K562 (cell line): Measurements from ENCODE around the gene SLC6A7. TPM values are rescaled to one million over a fixed set of nuclear protein-coding genes. Genes with fewer than 3 reads are reported as not detected.

Experiments used
- ATAC-seq: fragments of 200-7000 bp; cut with Tn5 transposase; 3 replicates; pipeline ENCODE4 v1.9.1; 2020; ENCODE audit warnings: moderate library complexity
- BruUV-seq: library from RNA; stranded (reverse); fragments of 400-500 nt; replicated peaks from 2 replicates; lab custom pipeline; 2021; lab: Mats Ljungman, UMichigan
- CTCF ChIA-PET: fragments of 300-600 bp; formaldehyde crosslinking; extraction: SDS; loops from one replicate; lab custom pipeline; 2021; ENCODE audit warnings: low intra/inter-chr PET ratio; lab: Yijun Ruan, JAX
- POLR2A ChIA-PET: fragments of 300-600, 350-650 bp; sonication (Branson Sonifier 250); formaldehyde crosslinking; extraction: SDS; loops from one replicate; lab custom pipeline; 2021; ENCODE audit warnings: antibody characterized with exemption, inconsistent platforms; lab: Yijun Ruan, JAX
- DNase-seq, 4 experiments: peaks; one replicate each; pipeline versions ENCODE4 v3.0.0 to v3.0.0-alpha.2; 2011 to 2018; ENCODE audit warnings: low spot score in 3 of 4, mixed read lengths in 3 of 4; ENCODE audit errors: extremely low read depth in 1 of 4
- FAIRE-seq: peaks from 2 replicates; lab custom pipeline; 2011; peaks lifted over from hg19 to GRCh38; lab: Jason Lieb, UNC
- H2AFZ ChIP-seq: 2 replicates; pipeline ENCODE4 v1.6.0; 2011; ENCODE audit warnings: low read depth, low read length, control low read depth, inconsistent platforms
- H3K27ac ChIP-seq: fragments of 200-600 bp; 3 replicates; pipeline ENCODE4 v1.8.0; 2011; ENCODE audit warnings: low read depth, mild to moderate bottlenecking, control low read depth, inconsistent platforms, low read length, moderate library complexity, mixed read lengths; ENCODE audit errors: extremely low read depth
- H3K27me3 ChIP-seq, 2 experiments: fragments of 300-600 bp in 1 of 2; 2 replicates in 1 of 2; 3 replicates in 1 of 2; pipeline versions ENCODE4 v1.6.0 to v1.8.0; 2011; ENCODE audit warnings: inconsistent platforms in 2 of 2, low read length in 2 of 2, mild to moderate bottlenecking in 1 of 2, mixed read lengths in 1 of 2, moderate library complexity in 1 of 2; ENCODE audit not compliant: control insufficient read depth in 2 of 2, insufficient read depth in 2 of 2
- H3K36me3 ChIP-seq: fragments of 300-600 bp; 3 replicates; pipeline ENCODE4 v1.8.0; 2011; ENCODE audit warnings: mild to moderate bottlenecking, low read length, inconsistent platforms; ENCODE audit not compliant: control insufficient read depth, insufficient read depth
- H3K4me1 ChIP-seq, 2 experiments: fragments of 200-600 bp in 1 of 2; replicated peaks in 1 of 2; 2 replicates in 1 of 2; 3 replicates in 1 of 2; pipeline versions ENCODE4 v1.5.1 to v1.8.0; 2011; ENCODE audit warnings: inconsistent platforms in 2 of 2, low read length in 2 of 2, mild to moderate bottlenecking in 1 of 2, mixed read lengths in 1 of 2, moderate library complexity in 1 of 2; ENCODE audit not compliant: control insufficient read depth in 2 of 2, insufficient read depth in 2 of 2
- H3K4me2 ChIP-seq: 2 replicates; pipeline ENCODE4 v1.6.1; 2011; ENCODE audit warnings: low read length, control low read depth, inconsistent platforms, mixed read lengths; ENCODE audit not compliant: insufficient read depth
- H3K4me3 ChIP-seq: fragments of 200-600 bp; sonication (generic), shearing (Covaris generic); 2 replicates; pipeline ENCODE4 v1.5.1; 2016; ENCODE audit warnings: control low read depth, inconsistent platforms
- H3K79me2 ChIP-seq: fragments of 200-600 bp; 3 replicates; pipeline ENCODE4 v1.8.0; 2011; ENCODE audit warnings: low read length, inconsistent platforms; ENCODE audit not compliant: control insufficient read depth, insufficient read depth
- H3K9ac ChIP-seq, 2 experiments: 2 replicates each; pipeline versions ENCODE4 v1.6.0 to v1.6.1; 2011; ENCODE audit warnings: low read depth in 2 of 2, low read length in 2 of 2, control low read depth in 1 of 2, inconsistent platforms in 1 of 2, mild to moderate bottlenecking in 1 of 2, mixed read lengths in 1 of 2; ENCODE audit not compliant: insufficient read depth in 1 of 2
- H3K9me1 ChIP-seq: one replicate; pipeline ENCODE4 v1.6.0; 2011; ENCODE audit warnings: inconsistent platforms, mild to moderate bottlenecking, low read length, moderate library complexity; ENCODE audit not compliant: control insufficient read depth, insufficient read depth
- H3K9me3 ChIP-seq: replicated peaks from 2 replicates; pipeline ENCODE4 v1.5.1; 2011; ENCODE audit warnings: low read depth, low read length, inconsistent platforms; ENCODE audit not compliant: control insufficient read depth, insufficient read depth
- H4K20me1 ChIP-seq: replicated peaks from 2 replicates; pipeline ENCODE4 v1.6.1; 2011; ENCODE audit warnings: low read length, inconsistent platforms, mixed read lengths; ENCODE audit not compliant: control insufficient read depth, insufficient read depth
- ETV6 ChIP-seq, 3 experiments: fragments of 150-350 bp in 1 of 3; sonication (generic) in 1 of 3; formaldehyde crosslinking in 1 of 3; IDR thresholded peaks; 2 replicates each; pipeline versions ENCODE4 v1.6.1 to v1.8.0; 2014 to 2022; ENCODE audit warnings: borderline replicate concordance in 2 of 3, low read depth in 2 of 3, antibody characterized with exemption in 1 of 3, low read length in 1 of 3, mild to moderate bottlenecking in 1 of 3, missing genetic modification reagents in 1 of 3
- FIP1L1 ChIP-seq: fragments of 200-400 bp; formaldehyde crosslinking; IDR thresholded peaks from 2 replicates; pipeline ENCODE4 v1.6.1; 2018; ENCODE audit warnings: mild to moderate bottlenecking, low read depth, low read length; ENCODE audit not compliant: poor library complexity, severe bottlenecking
- HNRNPH1 ChIP-seq: fragments of 200-400 bp; formaldehyde crosslinking; optimal IDR thresholded peaks from 2 replicates; pipeline ENCODE3; 2017; ENCODE audit warnings: low read depth, mild to moderate bottlenecking, low read length, moderate library complexity
- JUND ChIP-seq, 2 experiments: IDR thresholded peaks; 2 replicates in 1 of 2; 3 replicates in 1 of 2; pipeline ENCODE4 v1.6.1; 2011; ENCODE audit warnings: borderline replicate concordance in 2 of 2, low read depth in 2 of 2, low read length in 2 of 2, improper control_type of control experiment in 1 of 2, missing biosample characterization in 1 of 2, missing genetic modification characterization in 1 of 2, missing genetic modification reagents in 1 of 2
- MAFG ChIP-seq: fragments of 450-650 bp; conservative IDR thresholded peaks from 2 replicates; pipeline ENCODE4 v1.6.1; 2016; ENCODE audit warnings: missing genetic modification characterization, missing compliant biosample characterization
- MIER1 ChIP-seq: fragments of 450-650 bp; IDR thresholded peaks from 2 replicates; pipeline ENCODE4 v1.6.1; 2016; ENCODE audit warnings: antibody characterized with exemption, mild to moderate bottlenecking, low read depth
- MYC ChIP-seq, 2 experiments: fragments of 250-450 bp in 1 of 2; sonication (Bioruptor Pico) in 1 of 2; IDR thresholded peaks; 2 replicates each; pipeline versions ENCODE4 v1.5.1 to v1.6.1; 2012 to 2021; ENCODE audit warnings: low read depth in 2 of 2, borderline replicate concordance in 1 of 2, improper control_type of control experiment in 1 of 2, low read length in 1 of 2, mild to moderate bottlenecking in 1 of 2, moderate library complexity in 1 of 2
- RAD21 ChIP-seq, 2 experiments: fragments of 250-450 bp in 1 of 2; fragments of 450-650 bp in 1 of 2; sonication (Bioruptor Pico) in 1 of 2; formaldehyde crosslinking in 1 of 2; IDR thresholded peaks in 1 of 2; conservative IDR thresholded peaks in 1 of 2; 2 replicates each; pipeline versions ENCODE4 v1.4.0 to v1.8.0; 2020 to 2022; ENCODE audit warnings: mild to moderate bottlenecking in 2 of 2, moderate library complexity in 1 of 2
- ZBTB5 ChIP-seq: fragments of 450-650 bp; IDR thresholded peaks from 2 replicates; pipeline ENCODE4 v1.6.1; 2017; ENCODE audit warnings: antibody characterized with exemption
- ZNF277 ChIP-seq: fragments of 250-450 bp; sonication (Bioruptor Pico); IDR thresholded peaks from 2 replicates; pipeline ENCODE4 v1.8.0; 2022; ENCODE audit warnings: inconsistent platforms, mild to moderate bottlenecking, moderate library complexity, borderline replicate concordance
- ZSCAN29 ChIP-seq: fragments of 450-650 bp; IDR thresholded peaks from 2 replicates; pipeline ENCODE4 v1.6.1; 2017
- WGBS: fragments of 100-300 bp; shearing (Covaris generic); methylation state at CpG from one replicate; pipeline ENCODE4 v1.1.6; 2016; ENCODE audit warnings: low coverage, mixed read lengths; ENCODE audit not compliant: insufficient coverage; ENCODE audit errors: missing lambda C conversion rate; 5-methylcytosine and 5-hydroxymethylcytosine counted together
- in situ Hi-C: fragments of 300-500 bp; cut with MboI; formaldehyde crosslinking; loops from 4 replicates; pipeline ENCODE4 v1.15.0; 2018; ENCODE audit warnings: inconsistent platforms, mixed read lengths
- intact Hi-C: fragments of 100-400 bp; cut with micrococcal nuclease; formaldehyde crosslinking; loops from 2 replicates; pipeline ENCODE4 v1.14.2; 2022
- polyA plus RNA-seq, 8 experiments: library from polyadenylated mRNA; depleted of rRNA in 4 of 8; stranded (reverse) in 5 of 8; unstranded in 3 of 8; fragments of >200 nt; fragmentation: Nextera tagmentation in 2 of 8; fragmentation: Illumina TruSeq in 1 of 8; extraction: Ambion mirVana in 2 of 8; extraction: Trizol in 1 of 8; gene quantifications; 2 replicates each; pipeline versions ENCODE4 v1.2.1 to v1.2.3, GENCODE V29; 2011 to 2014; ENCODE audit warnings: inconsistent platforms in 1 of 8, missing spikeins in 1 of 8
- total RNA-seq, 7 experiments: library from RNA; depleted of rRNA in 6 of 7; stranded (reverse); fragments of >200 nt in 6 of 7; fragmentation: Illumina TruSeq in 2 of 7; extraction: Trizol in 2 of 7; gene quantifications; 2 replicates each; pipeline versions ENCODE4 v1.2.1 to v1.2.3, GENCODE V29; 2011 to 2021; ENCODE audit warnings: low replicate concordance in 1 of 7

SLC6A7 gene
- total and polyA plus RNA-seq, 9 of the 15 experiments (the other 6 are each of a cell fraction or from before 2014, with no cell fraction given) = not detected

- H4K20me1 ChIP-seq = no peaks in the 10 kb centered on the region
- CTCF ChIA-PET = no interaction called here
- peaks cover 13 to 35% of the 10 kb centered on the region in 2 experiments; a peak in 4 of 5 replicates for H3K27me3 ChIP-seq
- no peak overlapping the region for H3K4me2 ChIP-seq
- H3K79me2 ChIP-seq = no peaks in the 10 kb centered on the region
- no TSS peak for BruUV-seq
- H3K9ac ChIP-seq = no peak overlapping the region; a peak in 1 of 4 replicates
- TF ChIP-seq HNRNPH1 (no peak), JUND (IDR thresholded peaks at IDR 0.05; ENCODE audit: borderline replicate concordance, low read depth, low read length) (no peak), JUND (tag; IDR thresholded peaks at IDR 0.05; ENCODE audit: borderline replicate concordance, low read depth, low read length) (no peak), FIP1L1 (no peak), ETV6 (IDR thresholded peaks at IDR 0.05; ENCODE audit: borderline replicate concordance in 1 of 2, low read depth in 2 of 2, low read length in 1 of 2) (no peak), ETV6 (CRISPR knock-in tag; IDR thresholded peaks at IDR 0.05; ENCODE audit: borderline replicate concordance) (no peak), MAFG (no peak), ZSCAN29 (no peak), ZBTB5 (no peak), MIER1 (no peak), ZNF277 (CRISPR knock-in tag) (no peak), RAD21 (CRISPR knock-in tag; conservative IDR thresholded peaks at IDR 0.05 in 1 of 2, IDR thresholded peaks at IDR 0.05 in 1 of 2) (no peak), MYC (IDR thresholded peaks at IDR 0.05; ENCODE audit: low read depth, low read length) (no peak), MYC (CRISPR knock-in tag; IDR thresholded peaks at IDR 0.05; ENCODE audit: borderline replicate concordance, low read depth) (no peak)
- in situ Hi-C loops = no loop called here
- H2AFZ ChIP-seq = no peak overlapping the region
- ATAC-seq (no peak), DNase-seq (no peak), FAIRE-seq (no peak)
- H3K9me3 ChIP-seq = no peaks in the 10 kb centered on the region
- no peaks in the 10 kb centered on the region for H3K36me3 ChIP-seq
- intact Hi-C loops = no loop called here
- POLR2A ChIA-PET = no interaction called here
- H3K27ac ChIP-seq = no peak overlapping the region
- no peaks in the 10 kb centered on the region for H3K9me1 ChIP-seq
- no peak overlapping the region for H3K4me3 ChIP-seq
- WGBS = 60% methylated on average over 15 of the region's 15 CpGs
- H3K4me1 ChIP-seq = peaks cover 0 to 6% of the 10 kb centered on the region in 2 experiments; a peak in 2 of 5 replicates
These were observed 22.4 kb upstream of the SLC6A7 start for GRCh38 chr5:150167512-150167850.
